T-helper 2 cell (primary cell): ENCODE measurements around the gene AIMP2.
A peak's percentile ranks its signal among the peaks of the same experiment; 100 is the strongest.
"Not testable (repeated sequence)": the region's sequence is repeated elsewhere in the genome, so short reads cannot be mapped to it uniquely, and the experiment has no call there.

Experiments
- DNase-seq, 5 experiments: peaks; one replicate each; pipeline versions ENCODE4 v3.0.0 to v3.0.0-alpha.2; 2012 to 2022

Gene AIMP2

GRCh38 chr7:6026011-6026819 lies 17.1 kb downstream of the AIMP2 start:
- DNase-seq: peak; percentile 22 to 85 (median 51)

GRCh38 chr7:6026820-6027311 lies 17.8 kb downstream of the AIMP2 start:
- DNase-seq: no peak

DNA sequence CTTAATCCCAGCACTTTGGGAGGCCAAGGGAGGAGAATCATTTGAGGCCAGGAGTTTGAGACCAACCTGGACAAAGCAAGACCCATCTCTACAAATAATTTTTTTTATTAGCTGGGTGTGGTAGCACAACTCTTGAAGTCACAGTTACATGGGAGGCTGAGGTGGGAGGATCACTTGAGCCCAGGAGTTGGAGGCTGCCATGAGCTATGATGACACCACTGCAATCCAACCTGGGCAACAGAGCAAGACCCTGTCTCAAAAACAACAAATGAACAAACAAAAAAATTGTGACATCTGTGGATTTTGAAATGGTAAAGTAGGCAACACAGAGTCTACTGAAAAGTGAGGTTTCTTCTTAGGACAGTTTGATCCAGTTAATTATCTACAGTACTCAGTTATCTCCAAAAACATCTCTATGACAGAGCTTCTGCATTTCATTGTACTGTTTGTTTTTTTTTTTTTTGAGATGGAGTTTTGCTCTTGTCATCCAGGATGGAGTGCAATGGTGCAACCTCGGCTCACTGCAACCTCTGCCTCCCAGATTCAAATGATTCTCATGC lies 18.8 kb downstream of the AIMP2 start:
- DNase-seq: no peak

GRCh38 chr7:6028563-6028962 lies 19.5 kb downstream of the AIMP2 start:
- DNase-seq: no peak

DNA sequence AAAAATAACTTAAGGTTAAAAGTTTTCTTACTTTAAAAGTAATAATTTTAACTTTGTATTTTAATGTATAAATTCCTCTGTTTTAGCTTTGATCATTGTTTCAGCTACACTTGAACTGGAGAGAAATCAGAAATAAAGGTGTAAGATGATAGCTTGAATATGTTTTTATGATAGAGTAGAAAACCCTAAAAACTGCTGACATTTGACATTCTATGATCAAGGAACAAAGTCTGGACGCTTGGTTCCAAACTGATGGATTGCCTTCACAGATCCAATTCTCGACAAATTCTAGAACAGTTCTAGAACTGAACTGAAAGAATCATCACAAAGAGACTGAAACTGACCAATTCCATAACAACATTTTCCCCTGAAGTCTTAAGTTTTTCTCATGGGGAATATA lies 21.9 kb downstream of the AIMP2 start, which contains the start of gene ANKRD61:
Gene ANKRD61, plus strand, starts transcription at position 389 of the 400 bp plus-strand sequence. Its CDS starts 0 bp downstream, at position 389.
- DNase-seq: no peak

- no peak for DNase-seq
Measured at GRCh38 chr7:6031567-6031966, 22.5 kb downstream of the AIMP2 start.

DNA sequence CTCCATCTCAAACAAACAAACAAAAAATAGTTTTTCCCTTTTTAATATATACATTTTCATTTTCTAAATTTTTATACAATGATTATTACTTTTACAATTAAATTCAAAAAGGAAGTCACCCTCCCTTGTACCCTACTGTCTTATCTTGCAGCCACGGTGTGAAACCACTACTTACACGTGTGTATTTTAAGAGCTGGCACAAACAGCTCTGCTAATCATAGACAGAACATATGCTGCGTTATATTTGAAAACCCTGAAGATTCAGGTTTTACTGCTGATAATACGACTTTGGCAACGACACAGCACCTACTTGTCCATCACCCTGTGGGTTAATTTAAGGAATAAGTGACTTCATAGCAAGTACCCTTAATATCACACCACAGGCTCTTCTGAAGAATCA lies 23.1 kb downstream of the AIMP2 start:
- peak in 1 of 5 experiments; percentile 47 for DNase-seq

- DNase-seq: no peak
Measured at GRCh38 chr7:6032641-6033040, 23.6 kb downstream of the AIMP2 start.

DNA sequence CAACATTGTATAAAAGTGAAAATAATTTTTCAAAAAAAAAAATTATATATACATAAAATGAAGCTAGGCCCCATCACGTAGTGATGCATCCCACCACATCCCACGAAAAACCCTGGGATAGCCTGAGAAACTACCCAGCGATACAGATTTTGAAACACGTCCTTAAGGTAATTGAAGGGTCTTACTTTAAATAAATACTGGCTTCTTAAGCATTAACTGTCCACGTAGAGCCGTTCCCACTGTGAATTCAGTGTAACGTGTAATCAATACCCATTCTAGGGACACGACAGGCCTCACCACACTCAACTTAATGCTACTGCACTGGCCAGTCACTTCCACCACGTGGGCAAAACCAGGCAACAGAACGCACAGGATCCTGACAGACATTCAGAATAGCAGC lies 26.1 kb downstream of the AIMP2 start:
- no peak for DNase-seq

DNA sequence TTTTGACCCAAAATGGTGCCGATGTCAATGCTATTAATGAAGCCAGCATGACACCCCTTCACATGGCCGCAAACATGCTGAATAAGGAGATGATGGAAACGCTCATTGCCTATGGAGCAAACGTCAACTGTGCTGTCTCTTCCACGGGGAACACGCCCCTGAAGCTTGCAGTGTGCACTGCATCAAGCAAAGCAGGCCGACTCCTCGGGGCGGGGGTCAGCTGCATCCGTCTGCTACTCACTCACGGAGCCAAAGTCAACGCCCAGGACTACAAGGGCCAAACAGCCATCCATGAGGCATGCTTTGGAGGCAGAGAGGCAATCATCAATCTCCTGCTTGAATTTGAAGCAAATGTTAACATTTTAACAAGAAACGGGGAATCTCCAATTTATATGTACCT lies 26.6 kb downstream of the AIMP2 start:
- no peak for DNase-seq

DNA sequence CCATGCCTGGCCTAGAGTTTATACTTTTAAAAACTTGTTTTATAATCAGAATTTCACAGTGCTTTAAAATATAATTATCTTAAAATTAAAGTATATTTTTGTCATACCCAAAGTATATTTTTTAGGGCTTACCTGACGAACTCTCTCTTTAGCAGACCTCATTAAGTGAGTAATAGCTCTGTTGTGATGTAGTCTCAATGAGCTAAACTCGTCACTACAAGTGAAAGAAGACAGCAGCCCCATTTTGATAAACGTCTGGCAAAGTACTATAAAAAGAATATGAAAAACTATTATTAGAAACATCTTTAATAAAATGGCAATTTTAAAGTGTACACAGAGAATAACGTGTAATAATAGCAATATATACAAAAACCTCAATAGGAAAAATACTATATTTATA lies 40.7 kb downstream of the AIMP2 start:
- DNase-seq: no peak

DNA sequence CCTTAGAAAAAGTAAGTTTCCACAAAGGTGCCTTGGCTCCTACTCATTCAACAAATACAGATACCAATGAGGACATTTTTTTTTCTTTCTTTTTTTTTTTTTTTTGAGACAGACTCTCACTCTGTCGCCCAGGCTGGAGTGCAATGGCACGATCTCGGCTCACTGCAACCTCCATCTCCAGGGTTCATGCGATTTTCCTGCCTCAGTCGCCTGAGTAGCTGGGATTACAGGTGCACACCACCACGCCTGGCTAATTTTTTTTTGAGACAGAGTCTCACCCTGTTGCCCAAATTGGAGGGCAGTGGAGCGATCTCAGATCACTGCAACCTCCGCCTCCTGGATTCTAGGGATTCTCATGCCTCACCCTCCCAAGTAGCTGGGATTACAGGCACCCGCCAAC lies 42.1 kb downstream of the AIMP2 start:
- not testable (repeated sequence) for DNase-seq

- peak in 1 of 5 experiments; percentile 31 for DNase-seq
Measured at GRCh38 chr7:6056616-6057015, 47.5 kb downstream of the AIMP2 start.

DNA sequence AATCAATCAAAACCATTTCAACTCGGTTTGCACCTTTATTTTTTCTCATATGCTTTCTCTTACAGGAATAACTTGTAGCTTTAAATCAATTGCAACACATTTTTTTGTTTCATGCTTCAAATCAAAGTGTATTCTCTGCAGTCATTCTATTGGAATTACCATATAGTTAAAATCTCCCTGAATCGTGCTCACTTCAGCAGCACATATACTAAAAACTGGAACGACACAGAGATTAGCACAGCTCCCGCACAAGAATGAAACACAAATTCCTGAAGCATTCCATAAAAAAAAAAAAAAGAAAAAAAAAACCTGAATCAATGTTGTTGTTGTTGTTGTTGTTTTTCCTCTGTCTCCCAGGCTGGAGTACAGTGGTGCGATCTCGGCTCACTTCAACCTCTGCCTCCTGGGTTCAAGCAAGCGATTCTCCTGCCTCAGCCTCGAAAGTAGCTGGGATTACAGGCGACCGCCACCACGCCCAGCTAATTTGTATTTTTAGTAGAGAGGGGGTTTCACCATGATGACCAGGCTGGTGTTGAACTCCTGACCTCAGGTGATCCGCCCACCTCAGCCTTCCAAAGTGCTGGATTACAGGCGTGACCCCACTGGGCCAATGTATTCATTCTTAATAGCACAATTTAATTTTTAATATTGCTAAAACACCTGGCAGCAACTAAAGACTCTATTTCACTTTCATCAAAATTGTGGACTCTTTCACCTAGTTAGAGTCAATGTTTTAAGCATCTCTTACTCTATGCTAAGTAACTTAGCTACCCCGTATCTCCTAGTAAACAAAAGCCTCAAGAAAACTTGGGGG lies 48.5 kb downstream of the AIMP2 start:
- no peak for DNase-seq

DNA sequence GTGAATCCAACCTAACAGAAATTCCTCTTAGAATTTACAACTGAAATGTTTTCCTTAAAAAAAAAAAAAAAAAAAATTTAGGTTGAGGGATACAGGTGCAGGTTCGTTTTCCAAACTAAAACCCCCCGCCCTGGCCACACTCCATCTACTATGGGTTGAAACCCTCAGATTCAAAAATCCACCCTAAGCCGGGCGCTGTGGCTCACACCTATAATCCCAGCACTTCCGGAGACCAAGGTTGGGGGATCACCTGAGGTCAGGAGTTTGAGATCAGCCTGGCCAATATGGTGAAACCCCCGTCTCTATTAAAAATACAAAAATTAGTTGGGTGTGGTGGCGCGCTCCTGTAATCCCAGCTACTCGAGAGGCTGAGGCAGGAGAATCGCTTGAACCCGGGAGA lies 50.9 kb downstream of the AIMP2 start:
- DNase-seq: not testable (repeated sequence)

- DNase-seq: no peak
Measured at GRCh38 chr7:6071406-6071805, 62.3 kb downstream of the AIMP2 start.
